Measurements from ENCODE around the gene ENOX1.

ENOX1 gene

DNA sequence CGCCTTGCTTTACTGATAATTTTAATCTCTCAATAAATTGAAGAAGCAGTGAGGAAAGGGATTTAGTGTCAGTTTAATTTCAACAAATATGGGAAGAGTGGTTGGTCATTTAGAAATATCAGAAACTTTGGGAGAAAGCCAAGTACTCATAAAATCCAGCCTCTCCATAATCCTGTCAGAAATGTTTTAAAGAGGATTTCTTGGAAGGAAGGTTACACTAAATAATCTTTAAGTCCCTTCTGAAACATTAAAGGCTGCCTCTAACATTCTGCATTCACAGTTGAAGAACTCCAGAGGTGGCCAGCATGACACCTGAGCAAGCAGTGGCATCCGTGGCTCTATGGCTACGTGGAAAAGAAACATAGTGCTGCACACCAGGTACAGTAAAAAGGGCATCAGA, 378.5 kb downstream of the ENOX1 start:
- no peak for DNase-seq (ENCODE audit: low read depth)
- no peak overlapping the region for H3K4me3 ChIP-seq (ENCODE audit: low read depth, low read length)
- no peak for TF ChIP-seq CTCF (IDR thresholded peaks at IDR 0.05; ENCODE audit: control insufficient read depth, extremely low read depth, insufficient read depth)

DNA sequence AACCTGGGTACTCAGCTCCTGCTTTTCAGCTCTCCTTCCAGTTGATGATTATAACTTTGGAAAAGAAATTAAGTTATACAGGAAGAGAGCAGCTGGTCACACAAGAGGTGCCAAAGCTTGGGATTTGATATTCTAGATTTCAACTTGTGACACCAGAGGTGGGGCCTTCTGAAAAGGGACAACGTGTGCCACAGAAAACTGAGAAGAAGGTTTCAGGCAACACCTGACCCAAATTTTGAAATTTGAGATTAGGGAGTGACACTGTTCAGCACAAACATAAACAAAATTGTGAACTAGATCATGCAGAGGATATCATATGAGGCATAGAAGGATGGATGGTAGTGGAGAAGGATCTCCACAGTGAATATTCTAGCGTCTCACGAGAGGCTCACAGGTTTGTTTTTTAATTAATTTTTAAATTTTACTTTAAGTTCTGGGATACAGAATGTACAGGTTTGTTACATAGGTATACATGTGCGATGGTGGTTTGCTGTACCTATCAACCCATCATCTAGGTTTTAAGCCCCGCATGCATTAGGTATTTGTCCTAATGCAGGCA, 379.7 kb downstream of the ENOX1 start:
- no peak for TF ChIP-seq CTCF (IDR thresholded peaks at IDR 0.05; ENCODE audit: control insufficient read depth, extremely low read depth, insufficient read depth)
- DNase-seq (ENCODE audit: low read depth) = no peak
- H3K4me3 ChIP-seq (ENCODE audit: low read depth, low read length) = no peak overlapping the region

GRCh38 chr13:43405457-43405856, 381.3 kb downstream of the ENOX1 start:
- no peak overlapping the region for H3K4me3 ChIP-seq (ENCODE audit: low read depth, low read length)
- DNase-seq (ENCODE audit: low read depth) = no peak
- no peak for TF ChIP-seq CTCF (IDR thresholded peaks at IDR 0.05; ENCODE audit: control insufficient read depth, extremely low read depth, insufficient read depth)

GRCh38 chr13:43402380-43402779, 384.4 kb downstream of the ENOX1 start:
- no peak for TF ChIP-seq CTCF (IDR thresholded peaks at IDR 0.05; ENCODE audit: control insufficient read depth, extremely low read depth, insufficient read depth)
- H3K4me3 ChIP-seq (ENCODE audit: low read depth, low read length) = no peak overlapping the region
- DNase-seq (ENCODE audit: low read depth) = no peak

- no peak for DNase-seq (ENCODE audit: low read depth)
- TF ChIP-seq CTCF (IDR thresholded peaks at IDR 0.05; ENCODE audit: control insufficient read depth, extremely low read depth, insufficient read depth) = no peak
- no peak overlapping the region for H3K4me3 ChIP-seq (ENCODE audit: low read depth, low read length)
Observed at GRCh38 chr13:43401361-43401760, 385.4 kb downstream of the ENOX1 start.

DNA sequence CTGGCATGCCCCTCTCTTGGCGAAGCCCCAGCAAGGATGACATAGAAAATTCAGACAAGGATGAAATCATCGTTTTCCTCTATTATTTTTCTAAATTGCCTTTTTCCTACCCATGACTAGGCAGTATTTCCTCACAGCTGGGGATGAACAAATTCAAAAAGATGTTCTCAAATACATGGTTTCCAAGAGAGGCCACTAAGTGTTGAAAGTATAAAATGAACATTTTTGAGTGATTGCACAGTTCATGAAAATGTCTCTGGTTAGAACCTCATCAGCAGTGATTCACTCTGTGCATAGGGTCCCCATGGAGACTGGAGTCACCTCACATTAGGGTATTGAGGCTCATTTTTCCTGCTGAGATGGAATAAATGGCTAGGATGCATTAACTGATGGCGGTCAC, 389.7 kb downstream of the ENOX1 start:
- no peak for DNase-seq (ENCODE audit: low read depth)
- no peak overlapping the region for H3K4me3 ChIP-seq (ENCODE audit: low read depth, low read length)
- no peak for TF ChIP-seq CTCF (IDR thresholded peaks at IDR 0.05; ENCODE audit: control insufficient read depth, extremely low read depth, insufficient read depth)

GRCh38 chr13:43391036-43391435, 395.7 kb downstream of the ENOX1 start:
- H3K4me3 ChIP-seq (ENCODE audit: low read depth, low read length) = no peak overlapping the region
- no peak for TF ChIP-seq CTCF (IDR thresholded peaks at IDR 0.05; ENCODE audit: control insufficient read depth, extremely low read depth, insufficient read depth)
- DNase-seq (ENCODE audit: low read depth) = no peak
